GM23338 (cell line): ENCODE measurements around the gene GUCD1. TPM values are rescaled to one million over a fixed set of nuclear protein-coding genes. Genes with fewer than 3 reads are reported as not detected.

Experiments
- ATAC-seq: fragments of 200-7000 bp; cut with Tn5 transposase; 3 replicates; pipeline ENCODE4 v1.9.1; 2020
- DNase-seq: peaks from one replicate; pipeline ENCODE4 v3.0.0-alpha.2; 2015; ENCODE audit warnings: low spot score
- H2AFZ ChIP-seq: fragments of 200-600 bp; sonication (generic); 2 replicates; pipeline ENCODE4 v1.8.0; 2016; ENCODE audit warnings: antibody characterized with exemption, mild to moderate bottlenecking, moderate library complexity
- H3F3A ChIP-seq: fragments of 200-600 bp; sonication (generic); replicated peaks from 2 replicates; pipeline ENCODE4 v1.8.0; 2017; ENCODE audit warnings: antibody characterized with exemption, mixed run types, low read depth
- H3K27ac ChIP-seq: fragments of 200-600 bp; sonication (generic); 2 replicates; pipeline ENCODE4 v1.6.1; 2016; ENCODE audit warnings: low read depth
- H3K27me3 ChIP-seq: fragments of 200-600 bp; sonication (generic); 2 replicates; pipeline ENCODE4 v1.8.0; 2016; ENCODE audit warnings: mild to moderate bottlenecking, mixed run types, moderate library complexity; ENCODE audit not compliant: insufficient read depth
- H3K36me3 ChIP-seq: fragments of 200-600 bp; sonication (generic); 2 replicates; pipeline ENCODE4 v1.8.0; 2016; ENCODE audit warnings: mild to moderate bottlenecking; ENCODE audit not compliant: insufficient read depth
- H3K4me1 ChIP-seq: fragments of 200-600 bp; sonication (generic); 2 replicates; pipeline ENCODE4 v1.8.0; 2016; ENCODE audit warnings: mild to moderate bottlenecking, moderate library complexity; ENCODE audit not compliant: insufficient read depth
- H3K4me2 ChIP-seq: fragments of 200-600 bp; sonication (generic); 2 replicates; pipeline ENCODE4 v1.7.1; 2017; ENCODE audit warnings: mixed run types
- H3K4me3 ChIP-seq: fragments of 200-600 bp; sonication (generic); 2 replicates; pipeline ENCODE4 v1.6.1; 2016; ENCODE audit warnings: mixed run types
- H3K79me2 ChIP-seq: fragments of 200-600 bp; sonication (generic); replicated peaks from 2 replicates; pipeline ENCODE4 v1.8.0; 2017; ENCODE audit warnings: mild to moderate bottlenecking; ENCODE audit not compliant: insufficient read depth
- H3K9me2 ChIP-seq: fragments of 200-600 bp; sonication (generic); 2 replicates; pipeline ENCODE4 v1.8.0; 2017; ENCODE audit not compliant: insufficient read depth
- H4K20me1 ChIP-seq: fragments of 200-600 bp; sonication (generic); replicated peaks from 2 replicates; pipeline ENCODE4 v1.8.0; 2017; ENCODE audit warnings: mild to moderate bottlenecking; ENCODE audit not compliant: insufficient read depth
- H3K27ac Mint-ChIP-seq: 2 replicates; pipeline ENCODE4 v1.8.0; 2020; ENCODE audit warnings: inconsistent platforms, mild to moderate bottlenecking, moderate library complexity, mixed read lengths
- H3K27me3 Mint-ChIP-seq: 3 replicates; pipeline ENCODE4 v1.8.0; 2022; ENCODE audit warnings: low read depth, mild to moderate bottlenecking, moderate library complexity, mixed read lengths, inconsistent platforms; ENCODE audit not compliant: insufficient read depth, poor library complexity
- H3K36me3 Mint-ChIP-seq: 3 replicates; pipeline ENCODE4 v1.8.0; 2021; ENCODE audit warnings: low read depth, mild to moderate bottlenecking, inconsistent platforms, moderate library complexity, mixed read lengths
- H3K4me1 Mint-ChIP-seq: 3 replicates; pipeline ENCODE4 v1.8.0; 2020; ENCODE audit warnings: mild to moderate bottlenecking, inconsistent platforms, mixed read lengths
- H3K4me3 Mint-ChIP-seq: 3 replicates; pipeline ENCODE4 v1.8.0; 2021; ENCODE audit warnings: moderate library complexity, mild to moderate bottlenecking, inconsistent platforms, mixed read lengths
- H3K9me3 Mint-ChIP-seq: 3 replicates; pipeline ENCODE4 v1.8.0; 2020; ENCODE audit warnings: moderate library complexity, mild to moderate bottlenecking, inconsistent platforms, mixed read lengths
- CREB1 ChIP-seq: fragments of 250-450 bp; sonication (Bioruptor Pico); IDR thresholded peaks from 2 replicates; pipeline ENCODE4 v1.5.0; 2020; ENCODE audit warnings: low read depth, mild to moderate bottlenecking, moderate library complexity
- EZH2 ChIP-seq: fragments of 200-600 bp; sonication (generic); IDR thresholded peaks from one replicate; pipeline ENCODE4 v1.8.0; 2017; ENCODE audit warnings: antibody characterized with exemption, mild to moderate bottlenecking, low read depth; ENCODE audit not compliant: unreplicated experiment
- EZH2phosphoT487 ChIP-seq: fragments of 200-600 bp; sonication (generic); IDR thresholded peaks from one replicate; pipeline ENCODE4 v1.8.1; 2018; ENCODE audit warnings: antibody characterized with exemption; ENCODE audit not compliant: unreplicated experiment
- JUNB ChIP-seq: IDR thresholded peaks from one replicate; pipeline ENCODE4 v1.6.1; 2016; ENCODE audit warnings: antibody characterized with exemption; ENCODE audit not compliant: unreplicated experiment
- NANOG ChIP-seq: IDR thresholded peaks from 2 replicates; pipeline ENCODE4 v1.6.1; 2016; ENCODE audit warnings: antibody characterized with exemption, borderline replicate concordance
- POLR2AphosphoS5 ChIP-seq: IDR thresholded peaks from 2 replicates; pipeline ENCODE4 v1.6.1; 2016; ENCODE audit warnings: antibody characterized with exemption, low read depth
- ZNF114 ChIP-seq: fragments of 250-450 bp; sonication (Bioruptor Pico); IDR thresholded peaks from 2 replicates; pipeline ENCODE4 v1.5.0; 2020; ENCODE audit warnings: mild to moderate bottlenecking, moderate library complexity
- ZNF331 ChIP-seq: fragments of 250-450 bp; sonication (Bioruptor Pico); IDR thresholded peaks from 2 replicates; pipeline ENCODE4 v1.5.0; 2020; ENCODE audit warnings: low read depth, mild to moderate bottlenecking, moderate library complexity
- polyA plus RNA-seq: library from polyadenylated mRNA; unstranded; fragments of >200 nt; fragmentation: Nextera tagmentation; extraction: Ambion mirVana; gene quantifications from 2 replicates; pipeline ENCODE4 v1.2.1, GENCODE V29; 2016
- total RNA-seq: library from RNA; depleted of rRNA; stranded (reverse); fragments of >200 nt; shearing (Covaris generic); gene quantifications from 2 replicates; pipeline ENCODE4 v1.2.3, GENCODE V29; 2014
- TF ChIP-seq, protein P1 (sequence below), 2 experiments: fragments of 200-600 bp in 1 of 2; sonication (generic) in 1 of 2; conservative IDR thresholded peaks; 2 replicates each; pipeline versions ENCODE4 v1.5.1 to v1.6.1; 2016 to 2017; ENCODE audit warnings: antibody characterized with exemption in 2 of 2, low read depth in 2 of 2, mild to moderate bottlenecking in 2 of 2, moderate library complexity in 1 of 2
- TF ChIP-seq, protein P2 (sequence below): IDR thresholded peaks from one replicate; pipeline ENCODE4 v1.6.1; 2018; ENCODE audit warnings: antibody characterized with exemption; ENCODE audit not compliant: unreplicated experiment
- TF ChIP-seq, protein P3 (sequence below): IDR thresholded peaks from 2 replicates; pipeline ENCODE4 v1.6.1; 2016; ENCODE audit warnings: antibody characterized with exemption
- TF ChIP-seq, protein P4 (sequence below): fragments of 250-450 bp; sonication (Bioruptor Pico); IDR thresholded peaks from 2 replicates; pipeline ENCODE4 v1.5.0; 2020; ENCODE audit warnings: mild to moderate bottlenecking, moderate library complexity

Gene GUCD1
- total and polyA plus RNA-seq, 2 experiments from 2014 or later, result 39.0 to 106 TPM

DNA sequence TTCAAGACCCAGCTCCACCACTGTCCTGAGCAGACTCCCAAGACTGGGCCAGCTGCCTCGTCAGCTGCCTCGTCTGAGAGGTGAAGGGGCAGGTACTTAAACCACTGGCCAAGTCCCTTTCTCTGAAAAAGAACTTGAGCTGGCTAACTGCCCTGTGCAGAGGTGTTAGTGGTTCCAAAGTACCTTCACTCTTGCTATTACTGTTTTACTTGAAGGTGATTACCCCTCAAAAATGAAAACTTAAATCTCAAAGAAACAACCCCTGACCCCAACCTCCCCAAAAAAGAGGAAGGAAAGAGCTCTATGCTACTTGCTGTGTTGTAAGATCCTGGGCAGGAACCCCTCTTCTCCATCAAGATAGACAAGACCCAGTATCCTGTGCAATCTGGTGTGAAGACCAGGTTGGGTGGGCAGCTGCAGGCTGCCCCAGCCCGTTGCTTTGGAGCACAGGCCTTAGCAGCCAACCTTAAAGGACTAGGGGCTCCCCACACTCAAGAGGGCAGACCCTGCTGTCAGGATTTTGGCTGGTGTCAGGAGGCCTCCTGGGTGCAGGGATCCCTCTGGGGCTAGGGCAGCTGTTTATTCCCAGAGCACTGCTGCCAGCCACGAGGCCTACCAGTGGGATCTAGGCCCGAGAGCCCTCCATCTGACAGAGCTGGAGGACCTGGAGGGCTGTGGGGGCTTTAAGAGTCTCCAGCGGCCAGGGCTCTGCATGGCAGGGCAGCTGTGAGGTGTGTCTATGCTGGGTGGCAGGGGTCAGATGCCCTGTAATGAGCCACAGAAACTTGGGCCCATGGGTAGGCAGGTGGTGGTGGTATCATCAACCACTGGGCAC is 13.0 kb downstream of the GUCD1 start:
- no peaks in the 10 kb centered on the region; the same call in 1 of the 2 replicates for H3K36me3 ChIP-seq
- H3K9me3 Mint-ChIP-seq, result no peaks in the 10 kb centered on the region
- H4K20me1 ChIP-seq, result no peaks in the 10 kb centered on the region
- no peak overlapping the region for H3K27ac Mint-ChIP-seq
- H2AFZ ChIP-seq, result no peak overlapping the region
- H3K4me3 ChIP-seq, result no peak overlapping the region
- TF ChIP-seq, protein P1, sequence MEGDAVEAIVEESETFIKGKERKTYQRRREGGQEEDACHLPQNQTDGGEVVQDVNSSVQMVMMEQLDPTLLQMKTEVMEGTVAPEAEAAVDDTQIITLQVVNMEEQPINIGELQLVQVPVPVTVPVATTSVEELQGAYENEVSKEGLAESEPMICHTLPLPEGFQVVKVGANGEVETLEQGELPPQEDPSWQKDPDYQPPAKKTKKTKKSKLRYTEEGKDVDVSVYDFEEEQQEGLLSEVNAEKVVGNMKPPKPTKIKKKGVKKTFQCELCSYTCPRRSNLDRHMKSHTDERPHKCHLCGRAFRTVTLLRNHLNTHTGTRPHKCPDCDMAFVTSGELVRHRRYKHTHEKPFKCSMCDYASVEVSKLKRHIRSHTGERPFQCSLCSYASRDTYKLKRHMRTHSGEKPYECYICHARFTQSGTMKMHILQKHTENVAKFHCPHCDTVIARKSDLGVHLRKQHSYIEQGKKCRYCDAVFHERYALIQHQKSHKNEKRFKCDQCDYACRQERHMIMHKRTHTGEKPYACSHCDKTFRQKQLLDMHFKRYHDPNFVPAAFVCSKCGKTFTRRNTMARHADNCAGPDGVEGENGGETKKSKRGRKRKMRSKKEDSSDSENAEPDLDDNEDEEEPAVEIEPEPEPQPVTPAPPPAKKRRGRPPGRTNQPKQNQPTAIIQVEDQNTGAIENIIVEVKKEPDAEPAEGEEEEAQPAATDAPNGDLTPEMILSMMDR (conservative IDR thresholded peaks at IDR 0.05; ENCODE audit: low read depth in 2 of 2), result no peak
- no peak for TF ChIP-seq ZNF114 (CRISPR knock-in tag)
- TF ChIP-seq EZH2, result no peak
- TF ChIP-seq, protein P2, sequence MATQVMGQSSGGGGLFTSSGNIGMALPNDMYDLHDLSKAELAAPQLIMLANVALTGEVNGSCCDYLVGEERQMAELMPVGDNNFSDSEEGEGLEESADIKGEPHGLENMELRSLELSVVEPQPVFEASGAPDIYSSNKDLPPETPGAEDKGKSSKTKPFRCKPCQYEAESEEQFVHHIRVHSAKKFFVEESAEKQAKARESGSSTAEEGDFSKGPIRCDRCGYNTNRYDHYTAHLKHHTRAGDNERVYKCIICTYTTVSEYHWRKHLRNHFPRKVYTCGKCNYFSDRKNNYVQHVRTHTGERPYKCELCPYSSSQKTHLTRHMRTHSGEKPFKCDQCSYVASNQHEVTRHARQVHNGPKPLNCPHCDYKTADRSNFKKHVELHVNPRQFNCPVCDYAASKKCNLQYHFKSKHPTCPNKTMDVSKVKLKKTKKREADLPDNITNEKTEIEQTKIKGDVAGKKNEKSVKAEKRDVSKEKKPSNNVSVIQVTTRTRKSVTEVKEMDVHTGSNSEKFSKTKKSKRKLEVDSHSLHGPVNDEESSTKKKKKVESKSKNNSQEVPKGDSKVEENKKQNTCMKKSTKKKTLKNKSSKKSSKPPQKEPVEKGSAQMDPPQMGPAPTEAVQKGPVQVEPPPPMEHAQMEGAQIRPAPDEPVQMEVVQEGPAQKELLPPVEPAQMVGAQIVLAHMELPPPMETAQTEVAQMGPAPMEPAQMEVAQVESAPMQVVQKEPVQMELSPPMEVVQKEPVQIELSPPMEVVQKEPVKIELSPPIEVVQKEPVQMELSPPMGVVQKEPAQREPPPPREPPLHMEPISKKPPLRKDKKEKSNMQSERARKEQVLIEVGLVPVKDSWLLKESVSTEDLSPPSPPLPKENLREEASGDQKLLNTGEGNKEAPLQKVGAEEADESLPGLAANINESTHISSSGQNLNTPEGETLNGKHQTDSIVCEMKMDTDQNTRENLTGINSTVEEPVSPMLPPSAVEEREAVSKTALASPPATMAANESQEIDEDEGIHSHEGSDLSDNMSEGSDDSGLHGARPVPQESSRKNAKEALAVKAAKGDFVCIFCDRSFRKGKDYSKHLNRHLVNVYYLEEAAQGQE, result no peak
- TF ChIP-seq CREB1 (CRISPR knock-in tag), result no peak
- no peak for TF ChIP-seq POLR2AphosphoS5
- TF ChIP-seq, protein P3, sequence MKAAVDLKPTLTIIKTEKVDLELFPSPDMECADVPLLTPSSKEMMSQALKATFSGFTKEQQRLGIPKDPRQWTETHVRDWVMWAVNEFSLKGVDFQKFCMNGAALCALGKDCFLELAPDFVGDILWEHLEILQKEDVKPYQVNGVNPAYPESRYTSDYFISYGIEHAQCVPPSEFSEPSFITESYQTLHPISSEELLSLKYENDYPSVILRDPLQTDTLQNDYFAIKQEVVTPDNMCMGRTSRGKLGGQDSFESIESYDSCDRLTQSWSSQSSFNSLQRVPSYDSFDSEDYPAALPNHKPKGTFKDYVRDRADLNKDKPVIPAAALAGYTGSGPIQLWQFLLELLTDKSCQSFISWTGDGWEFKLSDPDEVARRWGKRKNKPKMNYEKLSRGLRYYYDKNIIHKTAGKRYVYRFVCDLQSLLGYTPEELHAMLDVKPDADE, result no peak
- TF ChIP-seq, protein P4, sequence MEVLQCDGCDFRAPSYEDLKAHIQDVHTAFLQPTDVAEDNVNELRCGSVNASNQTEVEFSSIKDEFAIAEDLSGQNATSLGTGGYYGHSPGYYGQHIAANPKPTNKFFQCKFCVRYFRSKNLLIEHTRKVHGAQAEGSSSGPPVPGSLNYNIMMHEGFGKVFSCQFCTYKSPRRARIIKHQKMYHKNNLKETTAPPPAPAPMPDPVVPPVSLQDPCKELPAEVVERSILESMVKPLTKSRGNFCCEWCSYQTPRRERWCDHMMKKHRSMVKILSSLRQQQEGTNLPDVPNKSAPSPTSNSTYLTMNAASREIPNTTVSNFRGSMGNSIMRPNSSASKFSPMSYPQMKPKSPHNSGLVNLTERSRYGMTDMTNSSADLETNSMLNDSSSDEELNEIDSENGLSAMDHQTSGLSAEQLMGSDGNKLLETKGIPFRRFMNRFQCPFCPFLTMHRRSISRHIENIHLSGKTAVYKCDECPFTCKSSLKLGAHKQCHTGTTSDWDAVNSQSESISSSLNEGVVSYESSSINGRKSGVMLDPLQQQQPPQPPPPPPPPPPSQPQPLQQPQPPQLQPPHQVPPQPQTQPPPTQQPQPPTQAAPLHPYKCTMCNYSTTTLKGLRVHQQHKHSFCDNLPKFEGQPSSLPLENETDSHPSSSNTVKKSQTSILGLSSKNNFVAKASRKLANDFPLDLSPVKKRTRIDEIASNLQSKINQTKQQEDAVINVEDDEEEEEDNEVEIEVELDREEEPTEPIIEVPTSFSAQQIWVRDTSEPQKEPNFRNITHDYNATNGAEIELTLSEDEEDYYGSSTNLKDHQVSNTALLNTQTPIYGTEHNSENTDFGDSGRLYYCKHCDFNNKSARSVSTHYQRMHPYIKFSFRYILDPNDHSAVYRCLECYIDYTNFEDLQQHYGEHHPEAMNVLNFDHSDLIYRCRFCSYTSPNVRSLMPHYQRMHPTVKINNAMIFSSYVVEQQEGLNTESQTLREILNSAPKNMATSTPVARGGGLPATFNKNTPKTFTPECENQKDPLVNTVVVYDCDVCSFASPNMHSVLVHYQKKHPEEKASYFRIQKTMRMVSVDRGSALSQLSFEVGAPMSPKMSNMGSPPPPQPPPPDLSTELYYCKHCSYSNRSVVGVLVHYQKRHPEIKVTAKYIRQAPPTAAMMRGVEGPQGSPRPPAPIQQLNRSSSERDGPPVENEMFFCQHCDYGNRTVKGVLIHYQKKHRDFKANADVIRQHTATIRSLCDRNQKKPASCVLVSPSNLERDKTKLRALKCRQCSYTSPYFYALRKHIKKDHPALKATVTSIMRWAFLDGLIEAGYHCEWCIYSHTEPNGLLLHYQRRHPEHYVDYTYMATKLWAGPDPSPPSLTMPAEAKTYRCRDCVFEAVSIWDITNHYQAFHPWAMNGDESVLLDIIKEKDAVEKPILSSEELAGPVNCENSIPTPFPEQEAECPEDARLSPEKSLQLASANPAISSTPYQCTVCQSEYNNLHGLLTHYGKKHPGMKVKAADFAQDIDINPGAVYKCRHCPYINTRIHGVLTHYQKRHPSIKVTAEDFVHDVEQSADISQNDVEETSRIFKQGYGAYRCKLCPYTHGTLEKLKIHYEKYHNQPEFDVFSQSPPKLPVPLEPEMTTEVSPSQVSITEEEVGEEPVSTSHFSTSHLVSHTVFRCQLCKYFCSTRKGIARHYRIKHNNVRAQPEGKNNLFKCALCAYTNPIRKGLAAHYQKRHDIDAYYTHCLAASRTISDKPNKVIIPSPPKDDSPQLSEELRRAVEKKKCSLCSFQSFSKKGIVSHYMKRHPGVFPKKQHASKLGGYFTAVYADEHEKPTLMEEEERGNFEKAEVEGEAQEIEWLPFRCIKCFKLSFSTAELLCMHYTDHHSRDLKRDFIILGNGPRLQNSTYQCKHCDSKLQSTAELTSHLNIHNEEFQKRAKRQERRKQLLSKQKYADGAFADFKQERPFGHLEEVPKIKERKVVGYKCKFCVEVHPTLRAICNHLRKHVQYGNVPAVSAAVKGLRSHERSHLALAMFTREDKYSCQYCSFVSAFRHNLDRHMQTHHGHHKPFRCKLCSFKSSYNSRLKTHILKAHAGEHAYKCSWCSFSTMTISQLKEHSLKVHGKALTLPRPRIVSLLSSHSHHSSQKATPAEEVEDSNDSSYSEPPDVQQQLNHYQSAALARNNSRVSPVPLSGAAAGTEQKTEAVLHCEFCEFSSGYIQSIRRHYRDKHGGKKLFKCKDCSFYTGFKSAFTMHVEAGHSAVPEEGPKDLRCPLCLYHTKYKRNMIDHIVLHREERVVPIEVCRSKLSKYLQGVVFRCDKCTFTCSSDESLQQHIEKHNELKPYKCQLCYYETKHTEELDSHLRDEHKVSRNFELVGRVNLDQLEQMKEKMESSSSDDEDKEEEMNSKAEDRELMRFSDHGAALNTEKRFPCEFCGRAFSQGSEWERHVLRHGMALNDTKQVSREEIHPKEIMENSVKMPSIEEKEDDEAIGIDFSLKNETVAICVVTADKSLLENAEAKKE (CRISPR knock-in tag), result no peak
- no peak for TF ChIP-seq JUNB
- TF ChIP-seq NANOG, result no peak
- no peak for TF ChIP-seq ZNF331 (CRISPR knock-in tag)
- TF ChIP-seq EZH2phosphoT487, result no peak
- no peak overlapping the region for H3K4me2 ChIP-seq
- ATAC-seq (no peak), DNase-seq (no peak)
- no peaks in the 10 kb centered on the region for H3K4me1 ChIP-seq
- H3K27me3 ChIP-seq, result no peaks in the 10 kb centered on the region
- peaks cover 42% of the 10 kb centered on the region for H3K36me3 Mint-ChIP-seq
- no peaks in the 10 kb centered on the region for H3K4me1 Mint-ChIP-seq
- no peak overlapping the region for H3K27ac ChIP-seq
- H3K4me3 Mint-ChIP-seq, result no peak overlapping the region
- H3K9me2 ChIP-seq, result no peaks in the 10 kb centered on the region
- no peaks in the 10 kb centered on the region for H3K79me2 ChIP-seq
- H3K27me3 Mint-ChIP-seq, result peaks cover 4% of the 10 kb centered on the region
- H3F3A ChIP-seq, result no peaks in the 10 kb centered on the region
